DND-41 (cell line): ENCODE results near the gene ERG.

ENCODE experiments used
- EZH2 ChIP-seq: IDR thresholded peaks from 3 replicates; pipeline ENCODE4 v1.6.1; 2012; ENCODE audit warnings: borderline replicate concordance, low read depth, mild to moderate bottlenecking, moderate library complexity, low read length, inconsistent platforms; ENCODE audit not compliant: severe bottlenecking
- TF ChIP-seq, protein P1 (sequence below): IDR thresholded peaks from 2 replicates; pipeline ENCODE4 v1.5.1; 2012; ENCODE audit warnings: borderline replicate concordance, low read length, moderate library complexity, mild to moderate bottlenecking; ENCODE audit not compliant: poor library complexity, severe bottlenecking; ENCODE audit errors: extremely low read depth

DNA sequence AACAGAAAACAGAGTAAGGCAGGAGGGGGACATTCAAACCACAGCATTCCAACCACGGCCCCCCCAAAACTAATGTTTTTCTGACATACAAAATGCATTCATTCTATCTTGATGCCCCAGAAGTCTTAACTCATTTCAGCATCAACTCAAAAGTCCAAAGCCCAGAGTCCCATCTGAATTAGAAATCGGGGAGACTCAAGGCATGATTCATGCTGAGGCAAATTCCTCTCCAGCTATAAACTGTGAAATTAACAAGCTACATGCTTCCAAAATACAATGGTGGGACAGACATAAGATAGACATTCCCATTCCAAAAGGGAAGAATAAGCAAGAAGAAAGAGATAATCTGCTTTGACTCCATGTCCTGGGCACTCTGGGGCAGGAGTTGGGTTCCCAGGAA lies 167.6 kb downstream of the ERG start:
- TF ChIP-seq, protein P1, sequence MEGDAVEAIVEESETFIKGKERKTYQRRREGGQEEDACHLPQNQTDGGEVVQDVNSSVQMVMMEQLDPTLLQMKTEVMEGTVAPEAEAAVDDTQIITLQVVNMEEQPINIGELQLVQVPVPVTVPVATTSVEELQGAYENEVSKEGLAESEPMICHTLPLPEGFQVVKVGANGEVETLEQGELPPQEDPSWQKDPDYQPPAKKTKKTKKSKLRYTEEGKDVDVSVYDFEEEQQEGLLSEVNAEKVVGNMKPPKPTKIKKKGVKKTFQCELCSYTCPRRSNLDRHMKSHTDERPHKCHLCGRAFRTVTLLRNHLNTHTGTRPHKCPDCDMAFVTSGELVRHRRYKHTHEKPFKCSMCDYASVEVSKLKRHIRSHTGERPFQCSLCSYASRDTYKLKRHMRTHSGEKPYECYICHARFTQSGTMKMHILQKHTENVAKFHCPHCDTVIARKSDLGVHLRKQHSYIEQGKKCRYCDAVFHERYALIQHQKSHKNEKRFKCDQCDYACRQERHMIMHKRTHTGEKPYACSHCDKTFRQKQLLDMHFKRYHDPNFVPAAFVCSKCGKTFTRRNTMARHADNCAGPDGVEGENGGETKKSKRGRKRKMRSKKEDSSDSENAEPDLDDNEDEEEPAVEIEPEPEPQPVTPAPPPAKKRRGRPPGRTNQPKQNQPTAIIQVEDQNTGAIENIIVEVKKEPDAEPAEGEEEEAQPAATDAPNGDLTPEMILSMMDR, result no peak
- TF ChIP-seq EZH2, result no peak
